T-cell (primary cell): ENCODE data around the gene AIFM1. TPM values are rescaled to one million over a fixed set of nuclear protein-coding genes. Genes with fewer than 3 reads are reported as not detected.

Experiments used
- ATAC-seq, 4 experiments: fragments of 200-7000 bp in 3 of 4; fragments of 150-1000 bp in 1 of 4; cut with Tn5 transposase; replicated peaks in 1 of 4; 1 replicate in 3 of 4; 2 replicates in 1 of 4; pipeline ENCODE4 v1.10.0; 2021; ENCODE audit warnings: moderate library complexity in 3 of 4, mild to moderate bottlenecking in 2 of 4, moderate number of reproducible peaks in 1 of 4
- CTCF ChIA-PET, 2 donors: fragments of 300-600 bp; sonication (Branson Sonifier 250); formaldehyde crosslinking; loops; one replicate each; lab custom pipeline; 2022; ENCODE audit warnings: antibody characterized with exemption in 2 of 2; lab: Charles Lee
- POLR2A ChIA-PET, 2 donors: fragments of 300-600 bp; sonication (Branson Sonifier 250); formaldehyde crosslinking; loops; one replicate each; lab custom pipeline; 2022; ENCODE audit warnings: antibody characterized with exemption in 2 of 2; lab: Charles Lee
- DNase-seq, 35 experiments: peaks; one replicate each; pipeline versions ENCODE4 v3.0.0 to v3.0.0-alpha.2; 2013 to 2023
- H3K27ac ChIP-seq: one replicate; pipeline ENCODE4 v1.5.1; 2013; ENCODE audit warnings: low read length
- H3K27me3 ChIP-seq, 2 experiments: replicated peaks in 1 of 2; 1 replicate in 1 of 2; 2 replicates in 1 of 2; pipeline versions ENCODE4 v1.6.1 to v1.7.0; 2013; ENCODE audit warnings: low read length in 1 of 2, mixed read lengths in 1 of 2; ENCODE audit not compliant: control insufficient read depth in 2 of 2, insufficient read depth in 2 of 2; ENCODE audit errors: extremely low read depth in 1 of 2
- H3K36me3 ChIP-seq, 2 donors: 1 replicate in 1 of 2; 2 replicates in 1 of 2; pipeline versions ENCODE4 v1.6.1 to v1.7.0; 2013; ENCODE audit warnings: low read length in 1 of 2; ENCODE audit not compliant: control insufficient read depth in 2 of 2, insufficient read depth in 1 of 2; ENCODE audit errors: extremely low read depth in 1 of 2
- H3K4me1 ChIP-seq, 2 experiments: 1 replicate in 1 of 2; 2 replicates in 1 of 2; pipeline versions ENCODE4 v1.6.1 to v1.7.0; 2013; ENCODE audit warnings: low read length in 2 of 2, mixed read lengths in 1 of 2; ENCODE audit not compliant: insufficient read depth in 2 of 2, control insufficient read depth in 1 of 2; ENCODE audit errors: extremely low read depth in 1 of 2
- H3K4me3 ChIP-seq, 2 donors: 1 replicate in 1 of 2; 2 replicates in 1 of 2; pipeline versions ENCODE4 v1.5.1 to v1.7.0; 2013; ENCODE audit warnings: mild to moderate bottlenecking in 2 of 2, low read length in 1 of 2, moderate library complexity in 1 of 2; ENCODE audit not compliant: control insufficient read depth in 1 of 2; ENCODE audit errors: extremely low read depth in 1 of 2
- H3K9me3 ChIP-seq: 2 replicates; pipeline ENCODE4 v1.7.0; 2013
- H3K27ac Mint-ChIP-seq, 2 donors: one replicate each; pipeline ENCODE4 v1.8.0; 2020 to 2021; ENCODE audit warnings: mild to moderate bottlenecking in 2 of 2, mixed read lengths in 2 of 2
- H3K27me3 Mint-ChIP-seq, 2 donors: one replicate each; pipeline ENCODE4 v1.8.0; 2021 to 2022; ENCODE audit warnings: mixed read lengths in 2 of 2
- H3K36me3 Mint-ChIP-seq: one replicate; pipeline ENCODE4 v1.8.0; 2021; ENCODE audit warnings: mixed read lengths
- H3K4me1 Mint-ChIP-seq, 3 donors: one replicate each; pipeline ENCODE4 v1.8.0; 2020 to 2022; ENCODE audit warnings: mixed read lengths in 3 of 3, mild to moderate bottlenecking in 1 of 3
- H3K4me3 Mint-ChIP-seq, 3 donors: one replicate each; pipeline ENCODE4 v1.8.0; 2020 to 2022; ENCODE audit warnings: mild to moderate bottlenecking in 3 of 3, mixed read lengths in 3 of 3, moderate library complexity in 3 of 3
- H3K9me3 Mint-ChIP-seq, 3 donors: one replicate each; pipeline ENCODE4 v1.8.0; 2020 to 2022; ENCODE audit warnings: mixed read lengths in 3 of 3
- WGBS: methylation state at CpG from one replicate; pipeline ENCODE4 v1.1.5; 2013; ENCODE audit warnings: missing lambda C conversion rate; ENCODE audit not compliant: insufficient coverage; 5-methylcytosine and 5-hydroxymethylcytosine counted together
- total RNA-seq, 35 experiments: library from RNA in 6 of 35; stranded (reverse) in 6 of 35; fragments of 120-200 nt in 1 of 35; gene quantifications; one replicate each; pipeline versions ENCODE4 v1.2.1 to v1.2.4 and lab custom pipeline; 2013 to 2026

Gene AIFM1
- total RNA-seq, 5 donors from 2014 or later (not counting 1 experiment from before 2014, with no cell fraction given), result 11.2 to 25.0 (median 23.6) TPM

DNA sequence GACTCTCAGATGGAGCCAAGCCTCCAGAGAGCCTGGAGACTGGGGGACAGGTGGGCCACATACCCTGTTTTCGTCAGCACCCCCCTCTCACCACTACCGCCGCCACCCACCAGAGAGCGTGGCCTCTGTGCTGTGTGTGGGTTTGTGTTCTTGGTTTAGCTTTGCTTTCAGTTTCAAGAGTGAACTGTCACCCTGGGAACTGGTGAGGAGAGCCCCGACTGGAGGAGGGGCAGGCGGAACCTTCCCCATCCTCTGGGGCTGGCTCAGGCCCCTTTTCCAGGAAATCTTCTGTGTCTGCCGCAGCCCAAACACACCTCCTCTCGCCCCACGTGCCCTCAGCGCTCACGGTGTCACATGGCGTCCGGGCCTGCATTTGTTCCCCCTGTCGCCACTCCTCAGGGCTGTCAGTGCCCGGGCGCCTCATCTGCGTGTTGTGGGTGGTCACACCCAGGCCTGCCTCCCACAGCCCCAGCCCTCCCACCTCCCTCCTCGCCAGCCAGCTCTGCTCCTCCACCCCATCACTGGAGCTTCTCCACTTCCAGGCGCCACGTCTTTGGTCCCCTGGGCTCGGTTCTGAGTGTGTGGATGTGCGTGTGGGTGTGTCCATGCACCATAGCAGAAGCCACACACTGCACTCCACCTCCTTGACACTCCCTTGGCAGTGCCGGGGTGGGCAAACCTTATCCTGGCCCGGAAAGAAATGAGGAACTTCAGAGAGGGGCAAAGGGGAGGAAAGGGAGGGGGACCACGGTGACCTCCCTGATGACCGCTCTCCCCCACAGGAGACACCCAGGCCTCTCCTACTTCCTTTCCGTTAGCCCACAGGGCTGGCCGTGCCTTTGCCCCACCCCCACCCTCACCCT, 83.2 kb downstream of the AIFM1 start:
- Mint-ChIP-seq H3K4me3 (peak overlapping the region; percentile 78 to 90 (median 82)), H3K36me3 (peaks cover 5% of the 10 kb centered on the region)
- POLR2A ChIA-PET, result interaction anchor here in 1 of 2 donors (0.5 kb wide), 1 partner anchor 9 kb away, joined by 3 read pairs; no protein-coding TSS in a partner anchor

DNA sequence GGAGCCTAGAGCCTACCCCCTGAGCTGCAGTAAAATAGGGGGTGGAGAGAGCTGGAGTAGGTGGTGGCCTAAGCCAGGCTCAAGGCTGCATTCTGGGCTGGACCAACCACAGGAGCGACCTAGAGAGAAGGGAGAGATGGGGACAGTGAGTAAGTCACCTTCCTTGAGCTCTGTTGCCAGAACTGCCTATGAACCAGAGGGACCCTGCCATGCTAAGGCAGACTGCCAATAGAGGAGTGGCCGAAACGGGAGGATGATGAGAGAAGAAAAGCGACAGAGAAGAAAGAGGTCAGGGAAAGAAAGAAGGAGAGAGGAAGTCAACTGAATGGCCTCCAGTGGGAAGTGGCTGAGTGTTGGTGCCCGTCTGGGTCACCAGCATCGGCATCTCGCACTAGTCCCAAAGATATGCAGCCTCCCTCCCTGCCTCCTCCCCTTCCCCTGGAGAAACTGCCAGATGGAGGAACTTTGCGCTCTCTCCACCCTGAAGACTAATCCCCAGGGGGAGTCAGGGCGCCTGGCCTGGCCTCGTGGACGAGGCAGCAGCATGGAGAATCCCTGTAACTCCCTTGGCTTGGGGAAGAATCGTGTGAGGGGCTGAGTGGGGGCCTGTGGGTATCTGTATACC, 84.1 kb downstream of the AIFM1 start:
- Mint-ChIP-seq H3K9me3 (no peaks in the 10 kb centered on the region), H3K36me3 (peaks cover 5% of the 10 kb centered on the region), H3K4me3 (peak overlapping the region; percentile 70 to 90 (median 82)), H3K4me1 (peaks cover 45 to 67% (median 61%) of the 10 kb centered on the region in 3 donors), H3K27me3 (peaks cover 0 to 6% of the 10 kb centered on the region in 2 donors), H3K27ac (peak overlapping the region; percentile 87 to 89)
- ChIA-PET CTCF (interaction anchor here (0.6 to 3.9 kb wide), 13 partner anchors 11 to 480 kb away, joined by 3 to 34 read pairs (median 4); no protein-coding TSS in a partner anchor), POLR2A (interaction anchor here in 1 of 2 donors (0.6 kb wide), 1 partner anchor 25 kb away, joined by 3 read pairs; no protein-coding TSS in a partner anchor)
- Histone ChIP-seq H3K27me3 (no peaks in the 10 kb centered on the region), H3K4me1 (peaks cover 5 to 70% of the 10 kb centered on the region in 2 experiments), H3K9me3 (no peaks in the 10 kb centered on the region), H3K27ac (peak overlapping the region; percentile 86), H3K36me3 (peaks cover 0 to 14% of the 10 kb centered on the region in 2 donors), H3K4me3 (peak overlapping the region in 1 of 2 donors; percentile 38)
- no peak for DNase-seq
- ATAC-seq, result no peak
- WGBS, result 83% methylated on average over 1 of the region's 12 CpGs

More for the DNA sequence above, 83.2 kb downstream of the AIFM1 start:
- CTCF ChIA-PET, result interaction anchor here (0.6 to 3.9 kb wide), 10 partner anchors 10 to 834 kb away, joined by 3 to 34 read pairs (median 4); no protein-coding TSS in a partner anchor
- Mint-ChIP-seq H3K27ac (peak overlapping the region; percentile 87 to 89), H3K9me3 (no peaks in the 10 kb centered on the region), H3K4me1 (peaks cover 52 to 73% (median 68%) of the 10 kb centered on the region in 3 donors), H3K27me3 (peaks cover 0 to 6% of the 10 kb centered on the region in 2 donors)
- H3K9me3 ChIP-seq, result no peaks in the 10 kb centered on the region
- peak overlapping the region; percentile 86 for H3K27ac ChIP-seq
- DNase-seq (peak in 34 of 35 experiments; percentile 43 to 82 (median 57)), ATAC-seq (peak; percentile 67 to 80 (median 71))
- H3K36me3 ChIP-seq, result peaks cover 0 to 13% of the 10 kb centered on the region in 2 donors
- no peaks in the 10 kb centered on the region for H3K27me3 ChIP-seq
- 0% methylated on average over 6 of the region's 28 CpGs for WGBS
- H3K4me3 ChIP-seq, result peak overlapping the region in 1 of 2 donors; percentile 38
- peaks cover 5 to 79% of the 10 kb centered on the region in 2 experiments for H3K4me1 ChIP-seq

DNA sequence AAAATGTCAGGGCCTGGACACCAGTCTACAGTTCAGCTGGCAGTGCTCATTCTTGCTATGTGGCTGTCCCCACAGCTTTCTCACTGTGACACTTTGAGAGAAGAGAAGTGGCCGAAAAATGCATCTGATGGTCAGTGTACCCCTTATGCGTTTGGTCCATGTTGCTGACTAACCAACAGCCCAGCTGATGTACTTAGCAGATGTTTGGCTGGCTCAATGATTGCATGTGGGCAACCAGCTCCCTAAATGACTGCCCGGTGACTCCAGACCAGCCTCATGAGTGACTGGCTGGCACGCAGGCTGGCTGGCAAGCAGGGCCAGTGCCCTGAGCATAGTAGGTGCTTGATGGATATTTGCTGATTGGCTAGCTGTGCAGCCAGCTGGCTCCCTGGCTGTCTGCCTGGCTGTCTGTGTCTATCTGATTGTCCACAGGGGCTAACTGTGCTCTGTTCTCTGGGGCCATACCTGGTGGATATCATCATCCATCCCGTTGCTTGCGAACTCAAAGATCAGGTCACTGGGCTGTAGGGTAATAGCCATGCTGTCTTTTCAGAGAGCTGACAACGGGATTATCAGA, 84.8 kb downstream of the AIFM1 start:
- WGBS, result 100% methylated on average over 2 of the region's 7 CpGs
- peaks cover 0 to 14% of the 10 kb centered on the region in 2 donors for H3K36me3 ChIP-seq
- no peak overlapping the region for H3K4me3 ChIP-seq
- ATAC-seq, result no peak
- DNase-seq, result no peak
- H3K27ac ChIP-seq, result peak overlapping the region; percentile 86
- Mint-ChIP-seq H3K4me3 (peak overlapping the region in 1 of 3 donors; percentile 90), H3K27ac (peak overlapping the region; percentile 87 to 89), H3K9me3 (no peaks in the 10 kb centered on the region), H3K4me1 (peaks cover 38 to 61% (median 54%) of the 10 kb centered on the region in 3 donors), H3K27me3 (peaks cover 0 to 6% of the 10 kb centered on the region in 2 donors), H3K36me3 (peaks cover 5% of the 10 kb centered on the region)
- CTCF ChIA-PET, result interaction anchor here (0.6 to 3.9 kb wide), 16 partner anchors 11 to 480 kb away, joined by 3 to 34 read pairs (median 4); no protein-coding TSS in a partner anchor
- H3K27me3 ChIP-seq, result no peaks in the 10 kb centered on the region
- POLR2A ChIA-PET, result interaction anchor here in 1 of 2 donors (0.6 kb wide), 1 partner anchor 35 kb away, joined by 7 read pairs; no protein-coding TSS in a partner anchor
- peaks cover 5 to 65% of the 10 kb centered on the region in 2 experiments for H3K4me1 ChIP-seq
- H3K9me3 ChIP-seq, result no peaks in the 10 kb centered on the region

DNA sequence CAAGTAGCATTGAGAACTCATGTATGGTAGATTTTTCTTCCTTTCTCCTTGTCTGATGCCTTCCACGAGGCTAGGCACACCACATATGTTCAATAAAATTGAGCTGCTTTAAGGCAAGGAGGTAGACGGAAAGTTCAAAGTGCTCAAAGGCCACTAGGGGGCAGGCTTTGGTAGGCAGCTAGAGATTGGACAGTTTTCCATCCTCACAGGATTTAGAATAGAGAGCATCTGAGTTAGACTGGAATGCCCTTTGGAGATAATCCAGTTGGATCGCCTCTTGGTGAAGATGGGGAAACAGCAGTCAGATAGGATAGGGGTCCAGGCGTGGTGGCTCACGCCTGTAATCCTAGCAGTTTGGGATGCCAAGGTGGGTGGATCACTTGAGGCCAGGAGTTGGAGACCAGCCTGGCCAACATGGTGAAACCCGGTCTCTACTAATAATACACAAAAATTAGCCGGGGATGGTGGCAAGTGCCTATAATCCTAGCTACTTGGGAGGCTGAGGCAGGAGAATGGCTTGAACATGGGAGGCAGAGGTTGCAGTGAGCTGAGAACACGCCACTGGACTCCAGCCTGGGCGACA, 85.7 kb downstream of the AIFM1 start:
- H3K4me3 ChIP-seq, result no peak overlapping the region
- DNase-seq (peak in 31 of 35 experiments; percentile 16 to 79 (median 42)), ATAC-seq (no peak)
- peak overlapping the region in 1 of 3 donors; percentile 40 for H3K4me3 Mint-ChIP-seq
- H3K9me3 Mint-ChIP-seq, result no peaks in the 10 kb centered on the region
- peaks cover 38 to 51% (median 45%) of the 10 kb centered on the region in 3 donors for H3K4me1 Mint-ChIP-seq
- no CpG with 5 or more reads among the region's 9 CpGs for WGBS
- H3K36me3 ChIP-seq, result peaks cover 0 to 14% of the 10 kb centered on the region in 2 donors
- CTCF ChIA-PET, result interaction anchor here (0.5 to 3.9 kb wide), 25 partner anchors 8 to 446 kb away, joined by 3 to 34 read pairs (median 3); no protein-coding TSS in a partner anchor
- H3K27me3 Mint-ChIP-seq, result peaks cover 0 to 6% of the 10 kb centered on the region in 2 donors
- peak overlapping the region; percentile 70 to 76 for H3K27ac Mint-ChIP-seq
- H3K27me3 ChIP-seq, result no peaks in the 10 kb centered on the region
- POLR2A ChIA-PET, result interaction anchor here (0.5 to 0.6 kb wide), 3 partner anchors 23 to 41 kb away, joined by 3 to 7 read pairs (median 6); no protein-coding TSS in a partner anchor
- no peaks in the 10 kb centered on the region for H3K9me3 ChIP-seq
- H3K27ac ChIP-seq, result no peak overlapping the region
- H3K4me1 ChIP-seq, result peaks cover 5 to 55% of the 10 kb centered on the region in 2 experiments
- H3K36me3 Mint-ChIP-seq, result peaks cover 5% of the 10 kb centered on the region
